ENCODE results near the gene PRKAG2.

- TF ChIP-seq CTCF (IDR thresholded peaks at IDR 0.05; ENCODE audit: low read depth, low read length, missing input control), result no peak
- TF ChIP-seq FOXA1 (IDR thresholded peaks at IDR 0.05), result no peak
- no peak for TF ChIP-seq YY1 (IDR thresholded peaks at IDR 0.05)
- TF ChIP-seq RXRA (IDR thresholded peaks at IDR 0.05), result no peak
- no peak for TF ChIP-seq MAX (IDR thresholded peaks at IDR 0.05)
- TF ChIP-seq GABPA (IDR thresholded peaks at IDR 0.05 in 1 of 2, conservative IDR thresholded peaks at IDR 0.05 in 1 of 2), result no peak
- TF ChIP-seq SP1 (IDR thresholded peaks at IDR 0.05), result no peak
Observed at GRCh38 chr7:151918510-151918843, 41.6 kb upstream of the PRKAG2 start.
